Measurements from ENCODE around the gene SMS.

GRCh38 chrX:21905313-21905712 lies 35.2 kb upstream of the SMS start:
- TF ChIP-seq FOXA1 (IDR thresholded peaks at IDR 0.05), result no peak
- no peak for TF ChIP-seq SUZ12 (IDR thresholded peaks at IDR 0.05)
- TF ChIP-seq HDGF (IDR thresholded peaks at IDR 0.05; ENCODE audit: borderline replicate concordance), result no peak
- no peak for TF ChIP-seq FOXM1 (IDR thresholded peaks at IDR 0.05; ENCODE audit: borderline replicate concordance)
- no peak for TF ChIP-seq FOXK2 (IDR thresholded peaks at IDR 0.05)
